ENCODE data around the gene SCYGR5.

SCYGR5 gene

GRCh38 chr2:227629435-227629834, 37.2 kb upstream of the SCYGR5 start:
- Mint-ChIP-seq H3K4me3 (no peak overlapping the region), H3K27me3 (ENCODE audit: low read depth, poor library complexity) (peaks cover 3% of the 10 kb centered on the region), H3K36me3 (ENCODE audit: low read depth) (no peaks in the 10 kb centered on the region), H3K27ac (no peak overlapping the region), H3K4me1 (no peaks in the 10 kb centered on the region), H3K9me3 (no peaks in the 10 kb centered on the region)
- no peak for DNase-seq
- no peak for TF ChIP-seq CTCF (IDR thresholded peaks at IDR 0.05)

DNA sequence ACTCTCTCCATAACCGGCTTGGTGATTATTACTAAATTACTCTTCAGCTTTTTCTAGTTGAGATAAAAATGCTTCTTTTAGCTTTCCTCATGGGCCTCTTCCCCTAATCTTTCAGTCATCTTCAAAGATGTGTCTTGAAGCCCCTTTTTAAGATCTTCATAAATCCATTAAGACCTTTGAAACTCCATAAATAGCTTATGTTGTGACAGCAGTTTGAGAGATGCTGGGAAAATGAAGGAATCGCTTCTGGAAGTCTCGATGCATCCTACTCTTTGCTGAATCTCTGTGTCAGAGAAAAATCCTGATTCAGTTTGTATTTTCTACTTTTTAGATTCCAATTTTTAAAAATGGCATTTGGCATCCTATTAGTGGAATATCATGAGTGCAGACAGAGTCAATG, 36.3 kb upstream of the SCYGR5 start:
- TF ChIP-seq CTCF (IDR thresholded peaks at IDR 0.05) = no peak
- Mint-ChIP-seq H3K27me3 (ENCODE audit: low read depth, poor library complexity) (peaks cover 3% of the 10 kb centered on the region), H3K4me3 (no peak overlapping the region), H3K36me3 (ENCODE audit: low read depth) (no peaks in the 10 kb centered on the region), H3K4me1 (no peaks in the 10 kb centered on the region), H3K9me3 (no peaks in the 10 kb centered on the region), H3K27ac (no peak overlapping the region)
- no peak for DNase-seq

GRCh38 chr2:227632827-227633226, 33.8 kb upstream of the SCYGR5 start:
- no peak for TF ChIP-seq CTCF (IDR thresholded peaks at IDR 0.05)
- no peak for DNase-seq
- no peak overlapping the region for H3K4me3 Mint-ChIP-seq
- H3K36me3 Mint-ChIP-seq (ENCODE audit: low read depth) = no peaks in the 10 kb centered on the region
- no peaks in the 10 kb centered on the region for H3K27me3 Mint-ChIP-seq (ENCODE audit: low read depth, poor library complexity)
- no peaks in the 10 kb centered on the region for H3K4me1 Mint-ChIP-seq
- no peak overlapping the region for H3K27ac Mint-ChIP-seq
- H3K9me3 Mint-ChIP-seq = no peaks in the 10 kb centered on the region

GRCh38 chr2:227634201-227634600, 32.4 kb upstream of the SCYGR5 start:
- H3K36me3 Mint-ChIP-seq (ENCODE audit: low read depth) = no peaks in the 10 kb centered on the region
- no peak for DNase-seq
- H3K4me1 Mint-ChIP-seq = no peaks in the 10 kb centered on the region
- no peak overlapping the region for H3K27ac Mint-ChIP-seq
- H3K9me3 Mint-ChIP-seq = no peaks in the 10 kb centered on the region
- no peak for TF ChIP-seq CTCF (IDR thresholded peaks at IDR 0.05)
- H3K4me3 Mint-ChIP-seq = no peak overlapping the region
- no peaks in the 10 kb centered on the region for H3K27me3 Mint-ChIP-seq (ENCODE audit: low read depth, poor library complexity)

GRCh38 chr2:227642656-227643055, 23.9 kb upstream of the SCYGR5 start:
- no peaks in the 10 kb centered on the region for H3K36me3 Mint-ChIP-seq (ENCODE audit: low read depth)
- DNase-seq = no peak
- peaks cover 15% of the 10 kb centered on the region for H3K4me1 Mint-ChIP-seq
- H3K9me3 Mint-ChIP-seq = no peaks in the 10 kb centered on the region
- H3K27ac Mint-ChIP-seq = no peak overlapping the region
- TF ChIP-seq CTCF (IDR thresholded peaks at IDR 0.05) = no peak
- no peaks in the 10 kb centered on the region for H3K27me3 Mint-ChIP-seq (ENCODE audit: low read depth, poor library complexity)
- no peak overlapping the region for H3K4me3 Mint-ChIP-seq

GRCh38 chr2:227643990-227644551, 22.5 kb upstream of the SCYGR5 start:
- TF ChIP-seq CTCF (IDR thresholded peaks at IDR 0.05) = no peak
- Mint-ChIP-seq H3K4me1 (peaks cover 23% of the 10 kb centered on the region), H3K4me3 (no peak overlapping the region), H3K9me3 (no peaks in the 10 kb centered on the region), H3K27ac (no peak overlapping the region), H3K27me3 (ENCODE audit: low read depth, poor library complexity) (no peaks in the 10 kb centered on the region), H3K36me3 (ENCODE audit: low read depth) (no peaks in the 10 kb centered on the region)
- DNase-seq = no peak

Measured in nephron progenitor cell (in vitro differentiated cells).